HEK293T (cell line): Measurements from ENCODE around the gene PLAGL2.

ENCODE experiments used
- BHLHE40 ChIP-seq: fragments of 450-650 bp; IDR thresholded peaks from 2 replicates; pipeline ENCODE4 v1.6.1; 2016; ENCODE audit warnings: mild to moderate bottlenecking, moderate library complexity, borderline replicate concordance
- CTBP1 ChIP-seq: fragments of 450-650 bp; IDR thresholded peaks from 2 replicates; pipeline ENCODE4 v1.6.1; 2016; ENCODE audit warnings: borderline replicate concordance
- FOXK2 ChIP-seq: fragments of 450-650 bp; IDR thresholded peaks from 2 replicates; pipeline ENCODE4 v1.6.1; 2016; ENCODE audit warnings: mild to moderate bottlenecking
- FOXM1 ChIP-seq: fragments of 450-650 bp; IDR thresholded peaks from 2 replicates; pipeline ENCODE4 v1.6.1; 2017; ENCODE audit warnings: mild to moderate bottlenecking, borderline replicate concordance
- SUZ12 ChIP-seq: fragments of 450-650 bp; IDR thresholded peaks from 2 replicates; pipeline ENCODE4 v1.6.1; 2016; ENCODE audit warnings: mild to moderate bottlenecking

GRCh38 chr20:32215729-32216128 is 8.2 kb upstream of the PLAGL2 start:
- TF ChIP-seq FOXM1 (no peak), BHLHE40 (no peak), FOXK2 (no peak), CTBP1 (no peak), SUZ12 (no peak)
